Measurements from ENCODE around the gene KRT12. TPM values are rescaled to one million over a fixed set of nuclear protein-coding genes. Genes with fewer than 3 reads are reported as not detected.

Gene KRT12
- polyA plus RNA-seq, 2 of the 4 experiments (the other 2 are of a cell fraction): not detected

DNA sequence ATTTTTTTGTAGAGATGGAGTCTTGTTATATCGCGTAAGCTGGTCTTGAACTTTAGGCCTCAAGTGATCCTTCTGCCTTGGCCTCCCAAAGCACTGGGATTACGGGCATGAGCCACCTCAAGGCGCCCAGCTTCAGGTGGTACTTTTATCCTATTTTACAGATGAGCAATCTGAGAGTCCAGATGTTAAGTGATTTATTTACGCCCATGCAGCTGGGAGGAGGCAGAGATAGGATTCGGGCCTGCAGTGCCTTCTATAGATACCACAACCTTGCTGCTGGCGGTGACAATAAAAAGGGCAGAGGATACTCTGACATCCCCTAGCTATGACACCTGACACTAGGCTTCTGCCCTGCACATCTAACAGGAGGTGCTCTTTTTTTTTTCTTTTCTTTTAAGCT lies 4.3 kb upstream of the KRT12 start:
- TF ChIP-seq HEYL (CRISPR knock-in tag; IDR thresholded peaks at IDR 0.05) (no peak), EHF (CRISPR knock-in tag; IDR thresholded peaks at IDR 0.05) (no peak), MAZ (IDR thresholded peaks at IDR 0.05; ENCODE audit: borderline replicate concordance, low read depth, low read length) (no peak), RCOR1 (IDR thresholded peaks at IDR 0.05; ENCODE audit: low read depth, low read length) (no peak)
- 93% methylated on average over 7 of the region's 7 CpGs for WGBS (ENCODE audit: missing lambda C conversion rate)
- Histone ChIP-seq H3K4me3 (no peak overlapping the region), H3K4me2 (no peak overlapping the region), H3K4me1 (no peaks in the 10 kb centered on the region), H3K27ac (no peak overlapping the region), H3K9me3 (no peaks in the 10 kb centered on the region)
- no peak for ATAC-seq
- ChIA-PET CTCF (interaction anchor here (0.7 to 2.2 kb wide), 16 partner anchors 13 to 794 kb away, joined by 3 to 10 read pairs (median 3); partner anchors contain the start of gene KRT20), POLR2A (interaction anchor here (0.6 to 1.0 kb wide), 2 partner anchors 818 to 1537 kb away, joined by 3 read pairs; partner anchors contain the start of gene EIF1)
- no peak for FAIRE-seq
- DNase-seq (ENCODE audit: low read depth in 1 of 2, low spot score in 1 of 2): no peak

GRCh38 chr17:40870136-40870535 lies 3.1 kb upstream of the KRT12 start:
- TF ChIP-seq, protein P1, sequence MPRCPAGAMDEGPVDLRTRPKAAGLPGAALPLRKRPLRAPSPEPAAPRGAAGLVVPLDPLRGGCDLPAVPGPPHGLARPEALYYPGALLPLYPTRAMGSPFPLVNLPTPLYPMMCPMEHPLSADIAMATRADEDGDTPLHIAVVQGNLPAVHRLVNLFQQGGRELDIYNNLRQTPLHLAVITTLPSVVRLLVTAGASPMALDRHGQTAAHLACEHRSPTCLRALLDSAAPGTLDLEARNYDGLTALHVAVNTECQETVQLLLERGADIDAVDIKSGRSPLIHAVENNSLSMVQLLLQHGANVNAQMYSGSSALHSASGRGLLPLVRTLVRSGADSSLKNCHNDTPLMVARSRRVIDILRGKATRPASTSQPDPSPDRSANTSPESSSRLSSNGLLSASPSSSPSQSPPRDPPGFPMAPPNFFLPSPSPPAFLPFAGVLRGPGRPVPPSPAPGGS (IDR thresholded peaks at IDR 0.05): no peak
- TF ChIP-seq HOXB13 (CRISPR knock-in tag; IDR thresholded peaks at IDR 0.05; ENCODE audit: low read depth) (no peak), SREBF2 (IDR thresholded peaks at IDR 0.05) (no peak), ZNF302 (CRISPR knock-in tag; IDR thresholded peaks at IDR 0.05) (no peak), USF2 (IDR thresholded peaks at IDR 0.05) (no peak), ESRRA (IDR thresholded peaks at IDR 0.05; ENCODE audit: borderline replicate concordance, low read length) (no peak), ZSCAN20 (CRISPR knock-in tag; IDR thresholded peaks at IDR 0.05) (no peak), KDM5A (IDR thresholded peaks at IDR 0.05) (no peak), MYC (IDR thresholded peaks at IDR 0.05; ENCODE audit: borderline replicate concordance, low read length) (no peak), JUN (IDR thresholded peaks at IDR 0.05) (no peak), E2F6 (IDR thresholded peaks at IDR 0.05; ENCODE audit: borderline replicate concordance, low read depth) (no peak), POLR2AphosphoS2 (conservative IDR thresholded peaks at IDR 0.05; ENCODE audit: low read length) (no peak), MAFK (IDR thresholded peaks at IDR 0.05; ENCODE audit: partially characterized antibody) (no peak), SMC3 (IDR thresholded peaks at IDR 0.05) (no peak)
- TF ChIP-seq, protein P2, sequence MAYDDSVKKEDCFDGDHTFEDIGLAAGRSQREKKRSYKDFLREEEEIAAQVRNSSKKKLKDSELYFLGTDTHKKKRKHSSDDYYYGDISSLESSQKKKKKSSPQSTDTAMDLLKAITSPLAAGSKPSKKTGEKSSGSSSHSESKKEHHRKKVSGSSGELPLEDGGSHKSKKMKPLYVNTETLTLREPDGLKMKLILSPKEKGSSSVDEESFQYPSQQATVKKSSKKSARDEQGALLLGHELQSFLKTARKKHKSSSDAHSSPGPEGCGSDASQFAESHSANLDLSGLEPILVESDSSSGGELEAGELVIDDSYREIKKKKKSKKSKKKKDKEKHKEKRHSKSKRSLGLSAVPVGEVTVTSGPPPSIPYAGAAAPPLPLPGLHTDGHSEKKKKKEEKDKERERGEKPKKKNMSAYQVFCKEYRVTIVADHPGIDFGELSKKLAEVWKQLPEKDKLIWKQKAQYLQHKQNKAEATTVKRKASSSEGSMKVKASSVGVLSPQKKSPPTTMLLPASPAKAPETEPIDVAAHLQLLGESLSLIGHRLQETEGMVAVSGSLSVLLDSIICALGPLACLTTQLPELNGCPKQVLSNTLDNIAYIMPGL (CRISPR knock-in tag; IDR thresholded peaks at IDR 0.05; ENCODE audit: borderline replicate concordance): no peak
- H3K4me1 ChIP-seq: no peaks in the 10 kb centered on the region
- CTCF ChIA-PET: interaction anchor here (0.9 to 1.3 kb wide), 3 partner anchors 13 to 778 kb away, joined by 3 to 5 read pairs (median 3); no protein-coding TSS in a partner anchor
- DNase-seq (ENCODE audit: low read depth in 1 of 2, low spot score in 1 of 2) (no peak), FAIRE-seq (no peak), ATAC-seq (no peak)
- 74% methylated on average over 4 of the region's 4 CpGs for WGBS (ENCODE audit: missing lambda C conversion rate)
- no peak overlapping the region for H3K4me3 ChIP-seq
- POLR2A ChIA-PET: no interaction called here
- H3K9me3 ChIP-seq: no peaks in the 10 kb centered on the region
- H3K27ac ChIP-seq: no peak overlapping the region
- H3K4me2 ChIP-seq: no peak overlapping the region
